ENCODE measurements around the gene MIEF1.

Gene MIEF1

DNA sequence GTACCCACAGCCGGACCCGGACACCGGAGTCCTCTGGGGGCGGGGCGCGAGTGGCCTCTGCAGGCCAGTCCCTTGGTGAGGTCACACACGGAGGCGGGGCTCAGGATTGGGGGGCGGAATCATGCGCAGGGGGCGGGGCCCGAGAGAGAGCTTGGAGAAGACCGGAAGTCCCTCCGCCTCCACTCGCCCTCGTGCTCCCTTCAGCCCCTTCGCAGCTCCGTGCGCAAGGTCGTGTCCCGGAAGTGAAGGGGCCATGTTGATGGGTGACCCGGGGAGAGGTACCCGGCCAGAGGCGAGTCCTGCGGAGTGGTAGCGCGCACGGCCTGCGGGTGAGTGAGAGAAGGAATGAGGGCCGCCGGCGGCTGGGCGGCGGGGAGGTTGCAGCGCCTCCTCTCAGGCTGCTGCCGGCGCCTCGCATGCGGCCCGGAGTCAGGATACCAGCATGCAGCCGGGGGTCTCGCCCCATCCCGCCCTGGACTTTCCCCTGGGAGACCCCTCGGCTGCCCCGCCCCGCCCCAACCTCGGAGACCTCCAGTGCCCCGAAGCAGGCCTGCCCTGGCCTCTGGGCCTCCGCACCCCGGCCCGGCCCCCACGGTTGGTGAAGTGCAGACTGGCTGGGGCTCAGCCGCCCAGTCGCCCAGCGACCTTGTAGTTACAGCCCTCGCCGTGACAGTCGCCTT is at the start of gene MIEF1:
TSS of gene MIEF1 (plus strand) at position 182 of the 680 bp plus-strand sequence. CDS start 9,005 bp downstream, outside the sequence.
- H3K4me3 ChIP-seq (ENCODE audit: low read length), result peak within 1 kb of the TSS; percentile 86
- DNase-seq (ENCODE audit: low read depth), result peak; percentile 96
- TF ChIP-seq, protein P1, sequence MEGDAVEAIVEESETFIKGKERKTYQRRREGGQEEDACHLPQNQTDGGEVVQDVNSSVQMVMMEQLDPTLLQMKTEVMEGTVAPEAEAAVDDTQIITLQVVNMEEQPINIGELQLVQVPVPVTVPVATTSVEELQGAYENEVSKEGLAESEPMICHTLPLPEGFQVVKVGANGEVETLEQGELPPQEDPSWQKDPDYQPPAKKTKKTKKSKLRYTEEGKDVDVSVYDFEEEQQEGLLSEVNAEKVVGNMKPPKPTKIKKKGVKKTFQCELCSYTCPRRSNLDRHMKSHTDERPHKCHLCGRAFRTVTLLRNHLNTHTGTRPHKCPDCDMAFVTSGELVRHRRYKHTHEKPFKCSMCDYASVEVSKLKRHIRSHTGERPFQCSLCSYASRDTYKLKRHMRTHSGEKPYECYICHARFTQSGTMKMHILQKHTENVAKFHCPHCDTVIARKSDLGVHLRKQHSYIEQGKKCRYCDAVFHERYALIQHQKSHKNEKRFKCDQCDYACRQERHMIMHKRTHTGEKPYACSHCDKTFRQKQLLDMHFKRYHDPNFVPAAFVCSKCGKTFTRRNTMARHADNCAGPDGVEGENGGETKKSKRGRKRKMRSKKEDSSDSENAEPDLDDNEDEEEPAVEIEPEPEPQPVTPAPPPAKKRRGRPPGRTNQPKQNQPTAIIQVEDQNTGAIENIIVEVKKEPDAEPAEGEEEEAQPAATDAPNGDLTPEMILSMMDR (conservative IDR thresholded peaks at IDR 0.05; ENCODE audit: low read length), result no peak

DNA sequence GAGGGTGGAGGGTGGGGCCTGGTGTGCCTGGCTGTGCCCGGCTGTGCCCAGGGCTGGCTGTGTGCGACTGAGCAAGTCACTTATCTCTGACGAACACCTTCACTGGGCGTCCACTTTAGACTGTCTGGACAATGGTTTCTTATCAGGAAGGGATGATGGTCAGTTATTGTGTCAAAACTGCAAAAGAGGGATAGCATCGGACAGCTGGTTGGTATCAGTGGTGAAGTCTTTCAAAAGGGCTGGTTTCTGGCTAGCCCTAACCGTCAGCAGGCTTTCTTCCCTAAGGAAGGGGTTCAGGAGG is 49.4 kb upstream of the MIEF1 start:
- no peak overlapping the region for H3K4me3 ChIP-seq (ENCODE audit: low read length)
- DNase-seq (ENCODE audit: low read depth), result no peak
- TF ChIP-seq, protein P1 (conservative IDR thresholded peaks at IDR 0.05; ENCODE audit: low read length), result no peak

DNA sequence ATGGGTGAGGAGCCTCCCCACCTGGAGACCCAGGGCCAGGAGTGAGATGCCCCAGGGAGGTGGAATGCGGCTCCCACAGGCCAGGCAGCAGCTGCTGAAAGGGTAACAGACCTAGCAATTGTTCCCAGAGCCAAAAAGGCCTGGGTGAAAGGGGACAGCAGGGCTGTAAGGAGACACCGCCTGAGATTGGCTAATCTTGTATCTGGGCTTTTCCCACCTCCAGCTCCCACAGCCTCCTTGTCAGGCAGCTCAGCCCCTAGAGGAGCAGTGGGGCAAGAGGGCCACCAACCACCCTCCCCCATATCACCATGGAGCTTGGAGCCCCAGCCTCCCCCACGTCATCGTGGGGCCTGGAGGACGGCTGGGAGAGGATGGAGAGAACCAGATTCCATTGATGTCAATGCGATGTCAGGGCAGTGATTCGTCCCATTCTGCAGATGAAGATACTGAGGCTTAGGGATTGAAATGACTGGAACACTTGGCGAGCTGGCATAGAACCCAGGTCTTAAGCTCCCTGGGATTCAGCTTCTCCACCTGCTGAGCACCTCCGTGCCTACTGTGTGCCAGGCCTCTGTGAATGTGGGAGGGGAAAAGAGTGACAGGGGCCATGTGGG is 48.2 kb upstream of the MIEF1 start:
- no peak overlapping the region for H3K4me3 ChIP-seq (ENCODE audit: low read length)
- DNase-seq (ENCODE audit: low read depth), result no peak

DNA sequence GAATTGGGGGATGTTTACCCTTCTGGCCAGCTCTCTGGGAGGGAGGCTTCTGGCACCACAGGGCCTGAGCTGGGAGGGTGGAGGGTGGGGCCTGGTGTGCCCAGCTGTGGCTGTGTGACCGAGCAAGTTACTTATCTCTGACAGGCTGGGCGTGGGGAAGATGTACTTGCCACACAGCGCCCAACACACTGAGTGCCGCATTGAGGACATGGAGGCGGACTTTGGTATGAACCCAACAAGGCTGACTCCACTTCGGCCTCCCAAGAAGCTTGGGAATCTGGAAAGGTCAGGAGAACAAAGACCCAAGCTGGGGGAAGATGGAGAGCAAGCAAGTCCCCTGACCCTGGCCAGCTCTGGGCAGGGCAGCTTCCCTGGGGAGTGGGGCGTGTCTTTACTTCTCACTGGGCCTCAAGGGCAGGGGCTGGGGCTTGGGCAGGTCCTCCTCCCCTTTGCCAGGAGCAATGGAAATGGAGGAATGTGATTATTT is 47.7 kb upstream of the MIEF1 start:
- H3K4me3 ChIP-seq (ENCODE audit: low read length), result no peak overlapping the region
- TF ChIP-seq, protein P1 (conservative IDR thresholded peaks at IDR 0.05; ENCODE audit: low read length), result no peak
- no peak for DNase-seq (ENCODE audit: low read depth)

More for the DNA sequence above, 48.2 kb upstream of the MIEF1 start:
- TF ChIP-seq, protein P1 (conservative IDR thresholded peaks at IDR 0.05; ENCODE audit: low read length), result no peak

DNA sequence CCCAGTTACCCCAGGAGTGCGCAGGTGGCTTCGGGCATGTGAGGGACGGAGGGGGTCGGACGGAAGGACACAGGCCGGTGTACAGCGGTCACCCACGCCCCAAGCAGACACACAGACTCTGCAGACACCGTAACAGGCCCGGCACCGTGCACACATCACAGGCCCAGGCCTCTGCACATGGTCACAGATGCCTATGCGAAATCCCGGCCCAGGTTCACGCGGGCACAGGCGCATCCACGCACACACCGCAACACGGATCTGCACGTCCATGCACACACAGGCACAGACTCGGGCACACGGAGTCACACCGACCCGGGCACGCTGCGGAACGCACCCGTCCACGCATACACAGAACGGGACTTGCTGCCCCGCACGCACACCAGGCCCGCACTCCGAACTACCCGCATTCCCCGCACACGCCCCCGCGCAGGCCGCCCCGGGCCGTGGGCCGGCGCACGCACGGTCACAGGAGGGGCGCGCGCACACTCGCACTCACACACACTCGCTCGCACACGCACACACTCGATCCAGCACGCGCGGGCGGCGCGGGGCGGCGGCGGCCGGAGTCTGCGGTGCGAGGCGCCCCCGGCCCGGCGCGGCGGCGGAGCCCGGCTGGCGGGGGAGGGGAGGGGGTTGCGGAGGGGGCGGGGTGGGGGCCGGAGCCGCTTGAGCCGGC is 45.4 kb upstream of the MIEF1 start, which contains the start of gene MGAT3:
TSS of gene MGAT3 (plus strand) at position 491 of the 676 bp plus-strand sequence. CDS start 30,336 bp downstream, outside the sequence.
- no peak within 1 kb of the TSS for H3K4me3 ChIP-seq (ENCODE audit: low read length)
- TF ChIP-seq, protein P1 (conservative IDR thresholded peaks at IDR 0.05; ENCODE audit: low read length), result no peak
- no peak for DNase-seq (ENCODE audit: low read depth)

DNA sequence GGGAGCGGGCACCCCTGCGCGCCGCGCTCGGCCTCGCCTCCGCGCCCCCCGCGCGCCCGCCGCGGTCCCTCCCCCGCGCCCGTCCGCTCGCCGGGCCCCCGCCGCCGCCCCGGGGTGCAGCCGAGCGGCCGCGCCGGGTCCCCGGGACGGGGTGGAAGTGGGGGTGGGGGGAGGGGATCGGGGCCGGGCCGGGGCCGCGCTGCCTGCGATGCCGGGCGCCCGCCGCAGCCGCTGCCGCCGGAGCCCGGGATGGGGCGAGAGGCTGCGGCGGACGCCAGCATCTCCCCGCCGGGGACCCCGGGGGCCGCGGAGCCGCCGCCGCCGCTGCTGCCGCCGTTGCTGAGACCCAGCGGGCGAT is 44.9 kb upstream of the MIEF1 start:
- H3K4me3 ChIP-seq (ENCODE audit: low read length), result no peak overlapping the region
- TF ChIP-seq, protein P1 (conservative IDR thresholded peaks at IDR 0.05; ENCODE audit: low read length), result no peak
- no peak for DNase-seq (ENCODE audit: low read depth)
